HCEC 1CT (cell line): ENCODE data around the gene SLC2A11.
"Not testable (repeated sequence)": the region's sequence is repeated elsewhere in the genome, so short reads cannot be mapped to it uniquely, and the experiment has no call there.

Experiments
- DNase-seq: peaks from one replicate; pipeline ENCODE4 v3.0.0-alpha.2; 2017

The SLC2A11 gene

GRCh38 chr22:23892706-23893105, 35.0 kb downstream of the SLC2A11 start:
- no peak for DNase-seq

GRCh38 chr22:23893121-23893944, 35.7 kb downstream of the SLC2A11 start:
- no peak for DNase-seq

- peak; percentile 90 for DNase-seq
These were observed 36.5 kb downstream of the SLC2A11 start, which contains the start of gene MIF for GRCh38 chr22:23893945-23894709. TSS of gene MIF (plus strand) at chr22:23894383. CDS start at chr22:23894475, 92 bp downstream.

GRCh38 chr22:23894710-23895598, 37.3 kb downstream of the SLC2A11 start:
- DNase-seq: peak; percentile 69

GRCh38 chr22:23895599-23896144, 38.0 kb downstream of the SLC2A11 start:
- DNase-seq: no peak

- DNase-seq: no peak
These were observed 38.5 kb downstream of the SLC2A11 start for GRCh38 chr22:23896166-23896522.

- no peak for DNase-seq
These were observed 39.0 kb downstream of the SLC2A11 start for GRCh38 chr22:23896523-23897186.

- DNase-seq: no peak
These were observed 39.6 kb downstream of the SLC2A11 start for GRCh38 chr22:23897320-23897719.

GRCh38 chr22:23898006-23898974, 40.6 kb downstream of the SLC2A11 start:
- DNase-seq: no peak

- no peak for DNase-seq
These were observed 41.5 kb downstream of the SLC2A11 start for GRCh38 chr22:23899042-23899745.

GRCh38 chr22:23900227-23900626, 42.6 kb downstream of the SLC2A11 start:
- DNase-seq: not testable (repeated sequence)

GRCh38 chr22:23901600-23901999, 43.9 kb downstream of the SLC2A11 start:
- DNase-seq: no peak

- no peak for DNase-seq
These were observed 45.8 kb downstream of the SLC2A11 start for GRCh38 chr22:23903328-23903971.

GRCh38 chr22:23904573-23905254, 47.0 kb downstream of the SLC2A11 start:
- no peak for DNase-seq

- DNase-seq: no peak
These were observed 49.0 kb downstream of the SLC2A11 start for GRCh38 chr22:23906641-23907040.

GRCh38 chr22:23907423-23907822, 49.7 kb downstream of the SLC2A11 start:
- not testable (repeated sequence) for DNase-seq

- DNase-seq: no peak
These were observed 51.0 kb downstream of the SLC2A11 start for GRCh38 chr22:23908587-23909205.

- DNase-seq: no peak
These were observed 51.7 kb downstream of the SLC2A11 start for GRCh38 chr22:23909296-23909898.
